ENCODE results near the gene B4GALT4. TPM values are rescaled to one million over a fixed set of nuclear protein-coding genes. Genes with fewer than 3 reads are reported as not detected.

Gene B4GALT4, protein sequence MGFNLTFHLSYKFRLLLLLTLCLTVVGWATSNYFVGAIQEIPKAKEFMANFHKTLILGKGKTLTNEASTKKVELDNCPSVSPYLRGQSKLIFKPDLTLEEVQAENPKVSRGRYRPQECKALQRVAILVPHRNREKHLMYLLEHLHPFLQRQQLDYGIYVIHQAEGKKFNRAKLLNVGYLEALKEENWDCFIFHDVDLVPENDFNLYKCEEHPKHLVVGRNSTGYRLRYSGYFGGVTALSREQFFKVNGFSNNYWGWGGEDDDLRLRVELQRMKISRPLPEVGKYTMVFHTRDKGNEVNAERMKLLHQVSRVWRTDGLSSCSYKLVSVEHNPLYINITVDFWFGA
- total RNA-seq, result 22.9 and 29.9 TPM in 2 replicates

DNA sequence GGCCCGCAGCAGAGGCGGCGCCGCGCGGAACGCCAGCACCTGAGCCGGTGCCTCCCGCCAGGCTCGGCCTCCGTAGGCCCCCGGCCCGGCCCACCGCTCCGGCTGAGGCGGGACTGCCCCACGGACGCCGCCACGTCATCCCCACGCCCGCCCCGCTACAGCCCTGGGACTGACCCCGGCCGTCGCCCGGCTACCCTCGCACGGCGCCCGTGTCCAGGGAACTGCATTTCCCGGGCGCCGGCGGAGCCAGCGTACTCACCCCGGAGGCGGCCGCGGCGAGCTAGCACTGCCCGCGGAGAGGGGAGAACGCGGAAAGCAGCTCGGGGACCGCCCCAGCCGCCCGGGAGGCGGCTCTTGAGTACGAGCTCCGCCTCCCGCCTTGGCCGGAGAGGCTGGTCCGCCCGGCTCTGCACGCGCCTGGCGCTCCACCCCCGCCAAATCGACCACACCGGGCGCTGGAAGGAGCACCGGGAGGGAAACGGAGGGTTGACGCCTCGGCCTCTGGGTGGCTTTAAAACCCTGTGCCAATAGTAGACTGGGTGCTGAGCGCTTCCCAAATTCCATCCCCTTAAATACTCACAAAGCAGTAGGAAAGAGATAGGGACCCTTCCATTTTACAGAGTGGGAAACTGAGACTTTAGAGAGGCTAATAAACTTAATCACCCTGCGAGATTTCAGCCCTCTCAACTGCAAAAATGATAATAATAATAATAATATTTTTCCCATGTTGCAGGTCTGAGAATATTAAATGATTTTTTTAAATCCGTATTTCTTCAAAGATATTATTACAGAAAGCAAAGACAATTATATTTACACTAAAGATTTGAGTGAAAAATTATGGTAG is at the start of gene B4GALT4:
Gene B4GALT4 (minus strand): TSS at position 288 of the 844 bp plus-strand sequence. CDS start 10,779 bp downstream, outside the sequence.

DNA sequence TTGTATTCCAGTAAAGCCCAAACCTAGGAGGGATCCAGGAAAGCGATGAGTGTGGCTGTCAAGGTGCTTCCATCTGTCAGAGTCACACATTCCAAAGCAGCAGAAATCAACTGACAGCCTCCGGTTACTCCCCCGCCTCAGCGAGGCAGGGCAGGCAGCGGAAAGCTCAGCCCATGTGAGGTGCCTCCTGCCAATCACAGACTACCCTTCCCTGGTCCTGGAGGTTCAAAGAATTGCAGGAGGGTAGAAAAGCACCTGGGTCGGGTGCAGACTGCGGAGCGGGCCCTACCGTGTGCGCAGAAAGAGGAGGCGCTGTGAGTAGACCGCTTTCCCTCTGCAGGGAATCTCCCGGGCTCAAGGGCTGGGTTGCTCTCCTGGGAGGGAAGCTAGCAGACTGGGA is 67.4 kb downstream of the B4GALT4 start, which contains the start of gene UPK1B:
Gene UPK1B (plus strand): TSS at position 274 of the 400 bp plus-strand sequence. CDS start 13,144 bp downstream, outside the sequence.

Other genes with a start within 250 kb of the B4GALT4 start
- not detected in 2 replicates for gene IGSF11, start 206.0 kb downstream of the B4GALT4 start, total RNA-seq
- not detected in 2 replicates for gene TEX55, start 94.7 kb downstream of the B4GALT4 start, total RNA-seq
- not detected in 2 replicates for gene UPK1B, start 67.3 kb downstream of the B4GALT4 start, total RNA-seq
- 20.6 and 25.1 TPM in 2 replicates for gene ARHGAP31, start 53.5 kb upstream of the B4GALT4 start, total RNA-seq
- gene TMEM39A, start 222.7 kb upstream of the B4GALT4 start, total RNA-seq, result 103 and 109 TPM in 2 replicates
- gene POGLUT1, start 228.1 kb upstream of the B4GALT4 start, total RNA-seq, result 11.8 and 12.8 TPM in 2 replicates